HG02970 (cell line): Measurements from ENCODE around the gene HELZ.
"Not testable (repeated sequence)": the region's sequence is repeated elsewhere in the genome, so short reads cannot be mapped to it uniquely, and the experiment has no call there.

Experiments used
- ATAC-seq: cut with Tn5 transposase; IDR thresholded peaks from one replicate; pipeline ENCODE4 v1.9.1; 2021; ENCODE audit warnings: mild to moderate bottlenecking, moderate library complexity, moderate number of reproducible peaks; ENCODE audit not compliant: unreplicated experiment, low FRiP score

The HELZ gene

GRCh38 chr17:67125417-67125816, 119.6 kb downstream of the HELZ start:
- ATAC-seq = no peak

DNA sequence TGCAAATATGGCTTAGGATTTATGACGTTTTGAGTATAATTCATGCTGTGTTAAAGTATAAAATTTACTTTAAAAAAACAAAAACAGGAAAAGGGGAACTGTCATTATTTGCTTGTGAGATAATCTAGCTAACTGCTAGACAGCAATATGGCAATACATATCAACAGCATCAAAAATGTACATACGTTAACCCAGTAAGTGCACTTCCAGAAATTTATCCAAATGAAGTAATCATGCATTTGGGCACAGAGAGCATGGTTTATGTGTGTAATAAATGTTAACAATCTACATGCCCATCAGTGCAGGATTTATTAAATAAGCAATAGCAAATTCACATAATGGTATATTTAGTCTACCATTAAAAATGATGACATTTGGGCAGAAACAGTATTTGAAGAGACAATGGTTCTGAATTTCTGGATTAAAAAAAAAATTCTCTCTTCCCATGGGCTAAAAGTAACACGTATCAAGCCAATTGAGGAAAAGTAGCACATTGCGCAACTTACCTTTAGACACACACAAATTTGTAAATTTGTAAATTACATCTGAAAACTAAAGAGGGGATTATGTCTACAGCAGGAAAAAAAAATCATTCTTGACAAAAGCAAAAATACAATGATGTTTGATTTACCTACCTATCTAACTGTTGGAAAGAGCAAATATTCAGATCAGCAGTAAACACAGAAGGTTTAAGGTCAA, 120.4 kb downstream of the HELZ start:
- no peak for ATAC-seq

DNA sequence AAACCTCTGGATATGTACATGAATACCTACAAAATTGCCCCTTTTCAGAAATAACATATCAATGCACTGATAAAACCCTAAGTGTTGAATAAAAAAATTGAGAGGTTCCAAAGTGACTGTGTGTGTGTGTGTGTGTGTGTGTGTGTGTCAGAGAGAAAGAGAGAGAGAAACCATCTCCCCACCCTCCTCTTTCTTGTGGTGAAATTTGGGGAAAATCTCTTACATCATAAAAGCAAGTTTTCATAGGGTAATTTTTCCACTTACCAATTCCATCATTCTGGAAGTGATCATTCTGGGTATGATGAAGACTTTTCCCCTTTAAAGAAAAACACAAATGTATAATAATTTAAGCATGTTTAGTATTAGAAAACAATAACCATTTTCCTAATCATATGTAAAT, 121.3 kb downstream of the HELZ start:
- no peak for ATAC-seq

DNA sequence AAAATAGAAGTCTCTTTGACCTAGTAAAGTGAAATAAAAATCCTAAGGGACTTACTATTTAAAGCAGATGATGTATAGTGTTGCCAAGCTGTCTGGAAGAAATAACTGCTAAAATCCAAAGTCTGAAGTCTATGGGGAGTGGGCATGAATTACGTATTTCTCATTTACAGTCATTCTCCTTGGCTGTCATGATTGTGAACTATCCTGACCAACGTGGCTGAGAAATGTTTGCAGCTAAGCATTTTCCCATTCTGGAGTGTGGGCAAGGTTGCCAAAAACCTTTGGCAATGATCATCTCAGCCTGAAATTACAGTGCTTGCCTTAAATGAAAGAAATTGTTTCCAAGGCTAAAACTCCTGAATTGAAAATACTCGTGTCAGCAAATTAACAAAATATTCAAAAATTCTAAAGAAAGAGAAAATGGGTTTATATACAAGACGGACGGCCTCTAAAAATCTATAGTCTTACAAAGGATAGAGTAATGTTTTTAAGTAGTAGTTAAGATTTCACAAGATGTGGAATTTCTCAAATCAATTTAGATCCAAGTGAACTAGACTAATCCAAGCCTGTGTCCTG, 123.6 kb downstream of the HELZ start:
- no peak for ATAC-seq

DNA sequence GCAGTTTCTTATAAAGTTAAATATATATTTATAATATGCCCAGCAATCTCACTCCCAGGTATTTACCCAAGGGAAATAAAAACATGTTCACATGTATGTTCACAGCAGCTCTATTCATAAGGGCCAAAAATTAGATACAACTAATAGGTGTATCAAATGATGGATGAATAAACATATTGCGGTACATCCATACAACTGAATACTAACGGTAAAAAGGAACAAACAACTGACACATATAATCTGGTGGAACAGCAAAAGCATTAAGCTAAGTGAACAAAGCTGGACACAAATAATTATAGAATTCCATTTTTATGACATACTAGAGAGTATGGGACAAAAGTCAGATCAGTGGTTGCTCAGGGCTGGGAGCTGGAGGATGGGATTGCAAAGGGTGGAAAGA, 125.9 kb downstream of the HELZ start:
- ATAC-seq = no peak

- no peak for ATAC-seq
These were observed 128.9 kb downstream of the HELZ start for GRCh38 chr17:67116045-67116575.

DNA sequence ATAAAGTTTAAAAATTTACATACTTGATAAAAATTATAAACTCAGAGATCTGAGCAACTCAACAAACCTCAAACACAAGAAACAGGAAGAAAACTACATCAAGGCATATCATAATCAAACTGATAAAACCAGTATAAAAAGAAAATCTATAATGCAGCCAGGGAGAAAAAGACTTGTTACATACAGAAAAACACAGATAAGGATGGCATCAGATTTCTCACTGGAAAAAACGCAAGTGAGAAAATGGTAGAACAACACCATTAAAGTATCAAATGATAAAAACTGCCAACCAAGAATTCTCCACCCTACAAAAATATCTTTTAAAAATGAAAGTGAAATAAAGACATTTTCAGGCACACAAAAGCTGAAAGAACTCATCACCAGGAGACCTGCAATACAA, 129.6 kb downstream of the HELZ start:
- no peak for ATAC-seq

DNA sequence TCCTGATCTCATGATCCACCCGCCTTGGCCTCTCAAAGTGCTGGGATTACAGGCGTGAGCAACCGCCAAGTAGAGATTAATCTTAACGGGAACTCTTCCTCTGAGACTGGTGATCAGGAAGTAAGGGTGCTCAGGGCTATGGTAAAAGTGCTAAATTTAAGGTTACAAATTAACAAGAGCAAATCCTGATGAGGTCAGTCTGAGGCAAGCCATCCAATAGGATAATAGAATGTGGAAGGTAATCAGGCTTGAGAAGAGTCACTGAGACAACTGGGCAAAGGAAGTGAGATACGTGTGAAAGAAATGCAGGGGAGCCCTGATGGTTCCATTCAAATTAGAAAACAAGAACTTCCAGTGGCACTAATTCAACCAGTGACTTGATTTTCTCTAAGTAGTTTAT, 131.5 kb downstream of the HELZ start:
- ATAC-seq = no peak

DNA sequence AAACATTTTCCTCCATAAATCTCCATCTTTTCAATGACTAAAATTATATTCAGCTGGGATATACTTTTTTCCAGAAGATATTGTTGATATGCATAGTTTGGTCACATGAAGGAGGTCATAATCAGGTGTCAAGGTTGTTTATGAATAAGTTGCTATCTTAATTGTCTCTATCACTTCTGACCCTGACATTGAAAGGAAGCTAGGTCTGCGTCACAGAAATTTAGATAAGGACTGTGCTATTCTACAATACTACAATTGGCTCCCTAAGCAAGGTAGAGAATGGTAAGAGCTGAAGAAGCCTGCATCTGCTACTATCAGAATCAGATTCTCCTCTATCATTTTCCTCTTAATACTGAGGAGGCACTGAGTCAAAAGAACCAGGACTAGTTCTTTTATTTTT, 133.2 kb downstream of the HELZ start:
- no peak for ATAC-seq

- no peak for ATAC-seq
These were observed 133.7 kb downstream of the HELZ start for GRCh38 chr17:67111327-67111726.

DNA sequence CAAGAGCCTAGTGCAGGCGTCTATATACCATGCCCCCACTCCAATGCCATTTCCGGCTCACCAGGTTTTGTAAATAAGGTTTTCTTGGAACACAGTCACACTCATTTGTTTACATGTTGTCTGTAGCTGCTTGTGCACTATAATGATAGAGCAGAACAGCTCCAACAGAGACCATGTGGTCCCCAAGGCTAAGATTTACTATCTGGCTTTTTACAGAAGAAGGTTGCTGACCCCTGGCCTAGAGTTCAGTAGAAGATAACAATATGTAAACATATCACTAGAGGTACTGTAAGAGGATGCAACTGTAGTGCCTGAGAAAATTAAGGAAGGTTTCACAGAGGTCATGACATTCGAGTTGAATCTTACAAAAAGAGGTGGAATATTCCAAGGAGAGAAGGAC, 134.4 kb downstream of the HELZ start:
- no peak for ATAC-seq

DNA sequence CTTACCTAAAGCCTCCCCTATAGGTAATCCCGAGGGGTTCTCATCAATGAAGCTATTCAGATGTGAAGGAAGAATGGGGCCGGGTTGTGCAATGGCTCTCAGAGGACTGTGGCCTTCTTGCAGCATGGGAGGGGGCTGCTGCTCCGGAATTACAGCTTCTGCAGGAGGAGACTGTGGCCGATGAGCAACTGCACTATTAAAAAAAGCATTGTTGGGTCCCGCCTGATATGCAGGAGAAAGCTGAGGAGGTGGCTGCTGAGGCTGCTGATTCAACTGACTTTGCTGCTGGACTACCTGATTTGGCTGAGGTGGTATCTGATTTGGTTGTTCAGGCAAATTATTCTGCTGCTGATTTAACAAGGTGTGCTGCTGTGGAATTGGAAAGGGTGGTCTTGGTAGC, 135.9 kb downstream of the HELZ start:
- ATAC-seq = no peak

GRCh38 chr17:67107811-67108775, 136.9 kb downstream of the HELZ start:
- ATAC-seq = no peak

DNA sequence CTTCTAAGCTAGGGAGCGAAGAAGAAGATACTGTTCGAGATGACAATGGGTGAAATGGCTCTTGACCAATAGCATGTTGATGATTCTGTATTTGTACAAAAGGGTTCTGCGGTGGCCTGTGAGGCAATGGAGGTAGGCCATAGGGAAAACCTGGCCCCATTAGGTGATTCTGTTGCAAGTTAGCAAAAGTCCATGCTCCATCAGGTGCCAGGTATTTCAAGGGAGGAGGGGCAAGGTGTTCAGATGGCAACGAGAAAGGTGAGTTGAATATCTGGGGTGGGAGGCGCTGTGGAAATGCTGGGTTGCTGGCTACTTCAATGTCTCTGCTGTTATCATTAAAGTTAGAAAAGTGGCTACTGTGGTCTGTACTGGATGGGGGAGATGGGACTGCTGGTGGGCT, 137.8 kb downstream of the HELZ start:
- no peak for ATAC-seq

DNA sequence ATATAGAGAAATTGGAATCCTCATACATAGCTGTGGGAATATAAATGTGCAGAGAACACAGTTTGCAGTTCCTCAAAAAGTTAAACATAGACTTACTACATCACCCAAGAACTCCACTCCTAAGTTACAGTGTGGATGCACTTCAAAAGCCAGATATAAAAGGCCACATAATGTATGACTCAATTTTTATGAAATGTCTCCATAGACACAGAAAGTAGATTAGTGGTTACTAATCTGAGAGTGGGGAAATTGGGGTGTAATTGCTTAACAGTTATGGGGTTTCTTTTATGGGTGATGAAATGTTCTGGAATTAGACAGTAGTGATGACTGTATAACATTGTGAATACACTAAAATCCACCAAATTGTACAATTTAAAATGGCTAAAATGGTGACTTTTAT, 139.8 kb downstream of the HELZ start:
- no peak for ATAC-seq

DNA sequence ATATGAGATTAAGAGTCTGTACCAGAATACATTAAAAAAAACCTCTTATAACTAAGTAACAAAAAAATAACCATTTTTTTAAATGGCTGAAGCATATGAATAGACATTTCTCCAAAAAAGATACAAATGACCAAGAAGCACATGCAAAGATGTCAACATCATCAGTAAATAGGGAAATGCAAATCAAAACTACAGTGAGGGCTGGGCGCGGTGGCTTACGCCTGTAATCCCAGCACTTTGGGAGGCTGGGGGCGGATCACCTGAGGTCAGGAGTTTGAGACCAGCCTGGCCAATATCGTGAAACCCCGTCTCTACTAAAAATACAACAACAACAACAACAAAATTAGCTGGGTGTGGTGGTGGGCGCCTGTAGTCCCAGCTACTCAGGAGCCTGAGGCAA, 140.4 kb downstream of the HELZ start:
- not testable (repeated sequence) for ATAC-seq

GRCh38 chr17:67098006-67098405, 147.0 kb downstream of the HELZ start:
- ATAC-seq = no peak

- ATAC-seq = no peak
These were observed 148.4 kb downstream of the HELZ start for GRCh38 chr17:67096609-67097008.

DNA sequence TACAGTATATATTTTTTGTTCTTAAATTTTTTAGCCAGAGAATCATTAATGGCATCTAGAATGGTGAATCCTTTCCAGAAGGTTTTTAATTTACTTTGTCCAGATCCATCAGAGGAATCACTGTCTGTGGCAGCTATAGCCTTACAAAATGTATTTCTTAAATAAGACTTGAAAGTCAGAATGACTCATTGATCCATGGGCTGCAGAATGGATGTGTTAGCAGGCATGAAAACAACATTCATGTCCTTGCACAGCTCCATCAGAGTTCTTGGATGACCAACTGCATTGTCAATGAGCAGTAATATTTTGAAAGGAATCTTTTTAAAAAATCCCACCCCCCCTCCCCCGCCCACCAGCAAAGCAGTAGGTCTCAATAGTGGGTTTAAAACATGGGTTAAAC, 149.2 kb downstream of the HELZ start:
- no peak for ATAC-seq

DNA sequence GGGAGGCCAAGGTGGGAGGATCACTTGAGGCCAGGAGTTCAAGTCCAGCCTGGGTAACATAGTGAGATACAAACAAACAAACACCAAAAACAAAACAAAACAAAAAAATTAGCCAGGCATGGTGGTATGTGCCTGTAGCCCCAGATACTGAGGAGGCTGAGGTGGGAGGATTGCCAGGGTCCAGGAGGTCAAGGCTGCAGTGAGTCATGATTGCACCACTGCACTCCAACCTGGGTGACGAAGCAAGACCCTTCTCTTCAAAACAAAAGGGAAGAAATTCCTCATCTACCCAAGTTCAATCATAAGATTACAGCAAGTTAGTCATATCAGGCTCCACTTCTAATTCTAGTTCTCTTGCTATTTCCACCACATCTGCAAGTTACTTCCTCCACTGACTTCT, 149.7 kb downstream of the HELZ start:
- ATAC-seq = not testable (repeated sequence)

- ATAC-seq = no peak
These were observed 151.6 kb downstream of the HELZ start for GRCh38 chr17:67093348-67093747.
